ENCODE measurements around the gene AQP5. TPM values are rescaled to one million over a fixed set of nuclear protein-coding genes. Genes with fewer than 3 reads are reported as not detected.

Gene AQP5
- total and polyA plus RNA-seq, 2 of the 8 experiments (the other 6 are each of a cell fraction or from before 2014, with no cell fraction given), result 2.5 to 3.2 TPM

- H4K20me1 ChIP-seq (replicated peaks in 1 of 2; ENCODE audit: control insufficient read depth in 1 of 2, insufficient read depth in 2 of 2, low read length in 2 of 2), result no peaks in the 10 kb centered on the region
- H3K23me2 ChIP-seq (ENCODE audit: low read depth, low read length), result no peaks in the 10 kb centered on the region
- no peak overlapping the region for H4K5ac ChIP-seq (ENCODE audit: insufficient read length, low read depth, low read length)
- no peak overlapping the region for H3K27ac ChIP-seq (ENCODE audit: low read depth, low read length)
- no peaks in the 10 kb centered on the region for H3K36me3 ChIP-seq (ENCODE audit: control insufficient read depth in 2 of 4, insufficient read depth in 4 of 4, low read length in 3 of 4)
- no peak overlapping the region for H2AFZ ChIP-seq (ENCODE audit: low read length)
- no peak overlapping the region for H3K23ac ChIP-seq (ENCODE audit: insufficient read length)
- peaks cover 0 to 7% (median 5%) of the 10 kb centered on the region in 4 experiments; a peak in 5 of 7 replicates for H3K4me1 ChIP-seq (replicated peaks in 1 of 4; ENCODE audit: control insufficient read depth in 3 of 4, insufficient read depth in 4 of 4, low read length in 3 of 4)
- H3K27me3 ChIP-seq (replicated peaks in 1 of 4; ENCODE audit: control insufficient read depth in 3 of 4, extremely low read depth in 1 of 4, insufficient read depth in 3 of 4, low read length in 3 of 4), result peaks cover 0 to 15% (median 9%) of the 10 kb centered on the region in 4 experiments; a peak in 6 of 7 replicates
- no peaks in the 10 kb centered on the region for H3K79me1 ChIP-seq (ENCODE audit: low read depth, low read length)
- H3K4me2 ChIP-seq (ENCODE audit: insufficient read depth in 1 of 2, low read depth in 2 of 2, low read length in 2 of 2), result no peak overlapping the region
- no peaks in the 10 kb centered on the region for H3K9me3 ChIP-seq (ENCODE audit: insufficient read depth in 2 of 2, low read depth in 1 of 2, low read length in 1 of 2)
- no peak overlapping the region for H3K4ac ChIP-seq (replicated peaks; ENCODE audit: insufficient read length, low read depth, low read length)
- no peak overlapping the region for H3K9ac ChIP-seq (replicated peaks in 1 of 4; ENCODE audit: extremely low read depth in 1 of 4, low read depth in 3 of 4, low read length in 3 of 4)
- H2BK20ac ChIP-seq (ENCODE audit: low read length), result no peak overlapping the region
- no peak overlapping the region for H3K4me3 ChIP-seq (ENCODE audit: extremely low read depth in 1 of 4, insufficient read depth in 2 of 4, low read depth in 3 of 4, low read length in 4 of 4)
- no peak overlapping the region for H4K8ac ChIP-seq (ENCODE audit: extremely low read depth, insufficient read depth, low read length)
- no peak for DNase-seq (ENCODE audit: low read depth in 1 of 2, low spot score in 2 of 2)
- H2AK5ac ChIP-seq (ENCODE audit: low read depth, low read length), result no peak overlapping the region
- POLR2A ChIA-PET (ENCODE audit: partially characterized antibody), result interaction anchor here (0.5 to 1.1 kb wide), 2 partner anchors 12 to 198 kb away, joined by 3 read pairs; no protein-coding TSS in a partner anchor
- 80% methylated on average over 9 of the region's 9 CpGs; no CpG with 5 or more reads in 1 of the 2 experiments for WGBS, 2 experiments (ENCODE audit: extremely low coverage in 1 of 2, insufficient coverage in 1 of 2, insufficient read length in 1 of 2, insufficient replicate concordance in 2 of 2, low coverage in 1 of 2, low lambda C conversion rate in 2 of 2, missing lambda C conversion rate in 1 of 2)
- H3K56ac ChIP-seq (replicated peaks; ENCODE audit: insufficient read length, low read depth, low read length), result no peak overlapping the region
- CTCF ChIA-PET (ENCODE audit: partially characterized antibody), result interaction anchor here (0.6 to 23.0 kb wide), 11 partner anchors 8 to 136 kb away, joined by 3 to 420 read pairs (median 86); partner anchors contain the start of gene ASIC1
- H2BK15ac ChIP-seq (ENCODE audit: low read length), result no peak overlapping the region
- H2BK120ac ChIP-seq (replicated peaks; ENCODE audit: low read depth, low read length), result no peak overlapping the region
- no peaks in the 10 kb centered on the region for H3K79me2 ChIP-seq (ENCODE audit: control insufficient read depth in 1 of 2, insufficient read depth in 2 of 2, low read length in 2 of 2)
- no peak overlapping the region for H2BK5ac ChIP-seq (ENCODE audit: low read depth, low read length)
- no peak overlapping the region for H3K14ac ChIP-seq (ENCODE audit: insufficient read length)
- no peak for FAIRE-seq
- no peak overlapping the region for H3K18ac ChIP-seq (ENCODE audit: extremely low read depth, low read length)
- H2BK12ac ChIP-seq (ENCODE audit: low read depth, low read length), result no peak overlapping the region
- H4K91ac ChIP-seq (replicated peaks; ENCODE audit: insufficient read length, low read length), result no peak overlapping the region
- TF ChIP-seq POU5F1 (IDR thresholded peaks at IDR 0.05; ENCODE audit: low read depth, low read length) (no peak), TAF1 (IDR thresholded peaks at IDR 0.05; ENCODE audit: low read depth, low read length) (no peak), CHD2 (IDR thresholded peaks at IDR 0.05; ENCODE audit: low read length) (no peak), ASH2L (IDR thresholded peaks at IDR 0.05; ENCODE audit: low read length) (no peak), CBX5 (IDR thresholded peaks at IDR 0.05; ENCODE audit: low read depth, low read length) (no peak), JUN (IDR thresholded peaks at IDR 0.05; ENCODE audit: low read depth, low read length) (no peak), GABPA (IDR thresholded peaks at IDR 0.05; ENCODE audit: borderline replicate concordance, insufficient read depth, low read length) (no peak), TEAD4 (IDR thresholded peaks at IDR 0.05; ENCODE audit: low read depth, low read length) (no peak), POLR2A (IDR thresholded peaks at IDR 0.05; ENCODE audit: control extremely low read depth in 1 of 2, low read depth in 2 of 2, low read length in 2 of 2) (no peak), KDM1A (IDR thresholded peaks at IDR 0.05; ENCODE audit: borderline replicate concordance, low read length) (no peak), NRF1 (IDR thresholded peaks at IDR 0.05; ENCODE audit: low read depth, low read length) (no peak), EGR1 (IDR thresholded peaks at IDR 0.05; ENCODE audit: borderline replicate concordance, low read depth, low read length) (no peak), CTBP2 (IDR thresholded peaks at IDR 0.05; ENCODE audit: borderline replicate concordance, insufficient read depth, insufficient read length, low read length) (no peak), MAX (IDR thresholded peaks at IDR 0.05) (no peak), POLR2AphosphoS5 (IDR thresholded peaks at IDR 0.05; ENCODE audit: low read depth, low read length) (no peak), CBX8 (IDR thresholded peaks at IDR 0.05; ENCODE audit: borderline replicate concordance, low read depth, low read length) (no peak)
These were observed 10.5 kb downstream of the AQP5 start for GRCh38 chr12:49972129-49972528.

All from H1 (cell line).